ENCODE results near the gene CLHC1. TPM values are rescaled to one million over a fixed set of nuclear protein-coding genes. Genes with fewer than 3 reads are reported as not detected.
"Not testable (repeated sequence)": the region's sequence is repeated elsewhere in the genome, so short reads cannot be mapped to it uniquely, and the experiment has no call there.

The CLHC1 gene
- total and polyA plus RNA-seq, 3 donors from 2014 or later: 7.9 to 21.2 (median 14.6) TPM

GRCh38 chr2:55147531-55147930, 84.6 kb downstream of the CLHC1 start:
- Histone ChIP-seq H3K27ac (no peak overlapping the region), H3K27me3 (no peaks in the 10 kb centered on the region), H3K36me3 (ENCODE audit: low read depth, missing control alignments) (no peaks in the 10 kb centered on the region), H3K4me3 (no peak overlapping the region), H3K9me3 (no peaks in the 10 kb centered on the region), H3K4me1 (no peaks in the 10 kb centered on the region)
- WGBS, 2 donors: 81 to 95% methylated on average over 3 of the region's 3 CpGs
- TF ChIP-seq POLR2A (IDR thresholded peaks at IDR 0.05) (no peak), CTCF (IDR thresholded peaks at IDR 0.05) (no peak)
- DNase-seq: no peak
- intact Hi-C loops (cut with DNase I; ENCODE audit: low total_unique reads): no loop called here

GRCh38 chr2:55147041-55147440, 85.1 kb downstream of the CLHC1 start:
- H3K4me1 ChIP-seq: no peaks in the 10 kb centered on the region
- intact Hi-C loops (cut with DNase I; ENCODE audit: low total_unique reads): no loop called here
- DNase-seq: no peak

GRCh38 chr2:55146263-55146662, 85.8 kb downstream of the CLHC1 start:
- intact Hi-C loops (cut with DNase I; ENCODE audit: low total_unique reads): no loop called here
- no peak for TF ChIP-seq POLR2A (IDR thresholded peaks at IDR 0.05)
- no peak for TF ChIP-seq CTCF (IDR thresholded peaks at IDR 0.05)

More at GRCh38 chr2:55147041-55147440, 85.1 kb downstream of the CLHC1 start:
- WGBS, 2 donors: 87 to 94% methylated on average over 5 of the region's 5 CpGs
- no peak for TF ChIP-seq POLR2A (IDR thresholded peaks at IDR 0.05)
- no peak for TF ChIP-seq CTCF (IDR thresholded peaks at IDR 0.05)
- Histone ChIP-seq H3K27me3 (no peaks in the 10 kb centered on the region), H3K27ac (no peak overlapping the region), H3K36me3 (ENCODE audit: low read depth, missing control alignments) (no peaks in the 10 kb centered on the region), H3K4me3 (no peak overlapping the region), H3K9me3 (no peaks in the 10 kb centered on the region)

GRCh38 chr2:55144922-55145820, 86.9 kb downstream of the CLHC1 start:
- Histone ChIP-seq H3K36me3 (ENCODE audit: low read depth, missing control alignments) (no peaks in the 10 kb centered on the region), H3K27me3 (no peaks in the 10 kb centered on the region), H3K27ac (no peak overlapping the region), H3K9me3 (no peaks in the 10 kb centered on the region), H3K4me3 (no peak overlapping the region), H3K4me1 (no peaks in the 10 kb centered on the region)
- DNase-seq: no peak
- intact Hi-C loops (cut with DNase I; ENCODE audit: low total_unique reads): no loop called here
- 90 to 93% methylated on average over 12 of the region's 12 CpGs for WGBS, 2 donors
- no peak for TF ChIP-seq POLR2A (IDR thresholded peaks at IDR 0.05)

More at GRCh38 chr2:55146263-55146662, 85.8 kb downstream of the CLHC1 start:
- no peak overlapping the region for H3K4me3 ChIP-seq
- H3K9me3 ChIP-seq: no peaks in the 10 kb centered on the region
- no peaks in the 10 kb centered on the region for H3K4me1 ChIP-seq
- DNase-seq: no peak
- H3K27me3 ChIP-seq: no peaks in the 10 kb centered on the region
- WGBS, 2 donors: 91 to 93% methylated on average over 2 of the region's 2 CpGs
- H3K36me3 ChIP-seq (ENCODE audit: low read depth, missing control alignments): no peaks in the 10 kb centered on the region
- no peak overlapping the region for H3K27ac ChIP-seq

- H3K36me3 ChIP-seq (ENCODE audit: low read depth, missing control alignments); H3K4me1 ChIP-seq; intact Hi-C loops (cut with DNase I; ENCODE audit: low total_unique reads); DNase-seq; H3K9me3 ChIP-seq; H3K4me3 ChIP-seq; H3K27me3 ChIP-seq; H3K27ac ChIP-seq: not testable (repeated sequence)
- 85 to 95% methylated on average over 2 of the region's 2 CpGs for WGBS, 2 donors
Observed at GRCh38 chr2:55143706-55144105, 88.4 kb downstream of the CLHC1 start.

Data from testis (tissue), 3 donors.